HG03280 (cell line): ENCODE measurements around the gene STMN3.

Experiments
- ATAC-seq: cut with Tn5 transposase; IDR thresholded peaks from one replicate; pipeline ENCODE4 v1.9.1; 2021; ENCODE audit warnings: mild to moderate bottlenecking, moderate library complexity; ENCODE audit not compliant: unreplicated experiment

Gene STMN3

GRCh38 chr20:63591147-63591533 is 62.1 kb downstream of the STMN3 start:
- ATAC-seq: no peak

GRCh38 chr20:63590218-63591146 is 62.7 kb downstream of the STMN3 start:
- no peak for ATAC-seq
